Measurements from ENCODE around the gene TMEM117. TPM values are rescaled to one million over a fixed set of nuclear protein-coding genes. Genes with fewer than 3 reads are reported as not detected.
"Not testable (repeated sequence)": the region's sequence is repeated elsewhere in the genome, so short reads cannot be mapped to it uniquely, and the experiment has no call there.

The TMEM117 gene
- total RNA-seq, 4 donors from 2014 or later = 13.9 to 34.1 (median 29.1) TPM

DNA sequence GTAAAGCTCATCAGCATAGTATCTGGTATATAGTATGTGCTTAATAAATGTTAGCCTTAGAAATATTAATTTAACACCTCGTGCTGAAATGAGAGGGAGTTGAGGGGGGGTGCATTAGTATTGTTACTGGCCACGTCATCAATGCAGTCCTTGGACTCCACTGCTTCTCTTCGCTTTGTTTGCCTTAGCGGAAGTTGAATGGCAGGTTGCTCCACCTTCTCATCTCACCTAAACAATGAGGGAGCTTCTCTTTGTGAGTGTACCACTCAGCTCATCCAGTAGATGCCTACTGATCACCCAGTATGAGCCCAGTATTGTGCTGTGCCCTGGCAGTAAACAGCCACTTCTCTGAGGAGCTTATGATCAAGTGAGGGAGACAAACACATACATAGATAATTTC, 4.5 kb downstream of the TMEM117 start:
- Histone ChIP-seq H3K4me3 (no peak overlapping the region), H3K36me3 (peaks cover 2% of the 10 kb centered on the region)
- 90% methylated on average over 4 of the region's 4 CpGs for WGBS

GRCh38 chr12:43841253-43841652, 5.4 kb downstream of the TMEM117 start:
- TF ChIP-seq EP300 (IDR thresholded peaks at IDR 0.05) = no peak
- no peak for TF ChIP-seq POLR2A (IDR thresholded peaks at IDR 0.05)
- no peak for TF ChIP-seq POLR2AphosphoS5 (IDR thresholded peaks at IDR 0.05)
- TF ChIP-seq, protein P1, sequence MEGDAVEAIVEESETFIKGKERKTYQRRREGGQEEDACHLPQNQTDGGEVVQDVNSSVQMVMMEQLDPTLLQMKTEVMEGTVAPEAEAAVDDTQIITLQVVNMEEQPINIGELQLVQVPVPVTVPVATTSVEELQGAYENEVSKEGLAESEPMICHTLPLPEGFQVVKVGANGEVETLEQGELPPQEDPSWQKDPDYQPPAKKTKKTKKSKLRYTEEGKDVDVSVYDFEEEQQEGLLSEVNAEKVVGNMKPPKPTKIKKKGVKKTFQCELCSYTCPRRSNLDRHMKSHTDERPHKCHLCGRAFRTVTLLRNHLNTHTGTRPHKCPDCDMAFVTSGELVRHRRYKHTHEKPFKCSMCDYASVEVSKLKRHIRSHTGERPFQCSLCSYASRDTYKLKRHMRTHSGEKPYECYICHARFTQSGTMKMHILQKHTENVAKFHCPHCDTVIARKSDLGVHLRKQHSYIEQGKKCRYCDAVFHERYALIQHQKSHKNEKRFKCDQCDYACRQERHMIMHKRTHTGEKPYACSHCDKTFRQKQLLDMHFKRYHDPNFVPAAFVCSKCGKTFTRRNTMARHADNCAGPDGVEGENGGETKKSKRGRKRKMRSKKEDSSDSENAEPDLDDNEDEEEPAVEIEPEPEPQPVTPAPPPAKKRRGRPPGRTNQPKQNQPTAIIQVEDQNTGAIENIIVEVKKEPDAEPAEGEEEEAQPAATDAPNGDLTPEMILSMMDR (IDR thresholded peaks at IDR 0.05) = no peak
- no peak overlapping the region for H3K4me3 ChIP-seq
- DNase-seq (ENCODE audit: low spot score in 2 of 2) = no peak
- H3K36me3 ChIP-seq = peaks cover 2% of the 10 kb centered on the region
- WGBS = 73% methylated on average over 3 of the region's 3 CpGs
- no peak overlapping the region for H3K27ac ChIP-seq
- no peaks in the 10 kb centered on the region for H3K9me3 ChIP-seq
- H3K4me1 ChIP-seq = peaks cover 10% of the 10 kb centered on the region
- H3K27me3 ChIP-seq = no peaks in the 10 kb centered on the region

More for the DNA sequence above, 4.5 kb downstream of the TMEM117 start:
- Histone ChIP-seq H3K27me3 (no peaks in the 10 kb centered on the region), H3K4me1 (peaks cover 13% of the 10 kb centered on the region), H3K27ac (no peak overlapping the region), H3K9me3 (no peaks in the 10 kb centered on the region)
- DNase-seq (ENCODE audit: low spot score in 2 of 2) = no peak
- TF ChIP-seq EP300 (IDR thresholded peaks at IDR 0.05) = no peak

DNA sequence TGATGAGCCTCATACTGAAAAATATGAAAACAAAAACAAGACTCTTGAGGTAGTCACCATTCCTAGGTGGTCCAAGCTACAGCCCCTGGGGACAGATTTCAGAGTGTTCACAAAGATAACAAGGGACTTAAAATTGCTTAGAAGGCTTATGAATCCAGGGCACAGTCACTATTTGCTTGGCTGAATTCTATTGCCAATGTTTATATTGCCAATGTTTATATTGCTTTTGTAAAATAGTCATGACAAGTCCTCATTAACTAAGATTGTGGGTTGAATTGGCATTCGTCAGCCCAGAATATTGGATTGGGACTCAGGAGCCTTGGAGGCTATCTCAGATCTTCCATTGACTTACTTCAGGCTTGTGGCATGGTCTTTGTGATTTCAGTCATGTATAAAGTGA, 6.4 kb downstream of the TMEM117 start:
- H3K27ac ChIP-seq = no peak overlapping the region
- peaks cover 2% of the 10 kb centered on the region for H3K36me3 ChIP-seq
- WGBS = 76% methylated on average over 1 of the region's 1 CpG
- H3K4me3 ChIP-seq = no peak overlapping the region
- H3K27me3 ChIP-seq = no peaks in the 10 kb centered on the region
- no peak for DNase-seq (ENCODE audit: low spot score in 2 of 2)
- peaks cover 3% of the 10 kb centered on the region for H3K4me1 ChIP-seq
- no peaks in the 10 kb centered on the region for H3K9me3 ChIP-seq
- TF ChIP-seq EP300 (IDR thresholded peaks at IDR 0.05) = no peak
- TF ChIP-seq, protein P1 (IDR thresholded peaks at IDR 0.05) = no peak

- H3K4me1 ChIP-seq; H3K36me3 ChIP-seq; H3K4me3 ChIP-seq; H3K27me3 ChIP-seq; H3K9me3 ChIP-seq; DNase-seq (ENCODE audit: low spot score in 2 of 2); H3K27ac ChIP-seq: not testable (repeated sequence)
- 74% methylated on average over 4 of the region's 4 CpGs for WGBS
Measured at GRCh38 chr12:43847425-43848225, 11.7 kb downstream of the TMEM117 start.

- whole genome bisulfite sequencing = 82% methylated on average over 4 of the region's 4 CpGs
- no peak overlapping the region for H3K27ac ChIP-seq
Measured at GRCh38 chr12:43848226-43848507, 12.3 kb downstream of the TMEM117 start.

DNA sequence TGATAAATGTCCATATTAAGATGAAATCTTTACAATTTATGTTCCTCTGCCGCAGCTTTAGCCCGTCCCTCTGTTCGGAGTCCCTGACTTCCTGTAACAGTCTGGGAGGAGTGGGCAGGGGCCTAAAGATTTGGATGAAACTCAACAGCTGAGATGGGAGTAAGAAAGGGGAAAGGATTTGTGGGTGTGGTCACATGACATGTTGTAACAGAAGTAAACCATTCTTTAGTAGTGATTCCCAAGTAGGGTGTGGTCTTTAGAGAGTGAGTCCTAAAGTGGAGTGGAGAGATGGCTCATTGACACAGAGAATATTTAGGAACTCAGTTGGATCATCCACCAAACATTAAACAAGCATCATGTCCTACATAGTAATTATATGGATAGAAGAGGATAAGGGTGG, 12.9 kb downstream of the TMEM117 start:
- no peak for DNase-seq (ENCODE audit: low spot score in 2 of 2)
- Histone ChIP-seq H3K27ac (no peak overlapping the region), H3K27me3 (no peaks in the 10 kb centered on the region), H3K9me3 (no peaks in the 10 kb centered on the region), H3K4me1 (peaks cover 3% of the 10 kb centered on the region), H3K36me3 (peaks cover 2% of the 10 kb centered on the region), H3K4me3 (no peak overlapping the region)
- 95% methylated on average over 3 of the region's 3 CpGs for WGBS
- no peak for TF ChIP-seq EP300 (IDR thresholded peaks at IDR 0.05)
- no peak for TF ChIP-seq POLR2AphosphoS5 (IDR thresholded peaks at IDR 0.05)
- TF ChIP-seq, protein P1 (IDR thresholded peaks at IDR 0.05) = no peak
- TF ChIP-seq POLR2A (IDR thresholded peaks at IDR 0.05) = no peak

More at GRCh38 chr12:43848226-43848507, 12.3 kb downstream of the TMEM117 start:
- Histone ChIP-seq H3K4me1 (peaks cover 3% of the 10 kb centered on the region), H3K27me3 (no peaks in the 10 kb centered on the region), H3K36me3 (peaks cover 2% of the 10 kb centered on the region), H3K9me3 (no peaks in the 10 kb centered on the region), H3K4me3 (no peak overlapping the region)
- no peak for DNase-seq (ENCODE audit: low spot score in 2 of 2)
- TF ChIP-seq POLR2A (IDR thresholded peaks at IDR 0.05) (no peak), EP300 (IDR thresholded peaks at IDR 0.05) (no peak), POLR2AphosphoS5 (IDR thresholded peaks at IDR 0.05) (no peak)
- TF ChIP-seq, protein P1 (IDR thresholded peaks at IDR 0.05) = no peak
